ENCODE results near the gene CYB5R2. TPM values are rescaled to one million over a fixed set of nuclear protein-coding genes. Genes with fewer than 3 reads are reported as not detected.

Gene CYB5R2
- total RNA-seq, 1 donor from 2014 or later = 6.8 TPM

- Mint-ChIP-seq H3K9me3 (ENCODE audit: unreplicated experiment) (no peaks in the 10 kb centered on the region), H3K4me1 (ENCODE audit: unreplicated experiment) (peaks cover 13% of the 10 kb centered on the region), H3K36me3 (ENCODE audit: low read depth, unreplicated experiment) (no peaks in the 10 kb centered on the region), H3K27ac (ENCODE audit: unreplicated experiment) (no peak overlapping the region), H3K27me3 (ENCODE audit: unreplicated experiment) (no peaks in the 10 kb centered on the region), H3K4me3 (ENCODE audit: unreplicated experiment) (no peak overlapping the region)
- TF ChIP-seq, protein P1, sequence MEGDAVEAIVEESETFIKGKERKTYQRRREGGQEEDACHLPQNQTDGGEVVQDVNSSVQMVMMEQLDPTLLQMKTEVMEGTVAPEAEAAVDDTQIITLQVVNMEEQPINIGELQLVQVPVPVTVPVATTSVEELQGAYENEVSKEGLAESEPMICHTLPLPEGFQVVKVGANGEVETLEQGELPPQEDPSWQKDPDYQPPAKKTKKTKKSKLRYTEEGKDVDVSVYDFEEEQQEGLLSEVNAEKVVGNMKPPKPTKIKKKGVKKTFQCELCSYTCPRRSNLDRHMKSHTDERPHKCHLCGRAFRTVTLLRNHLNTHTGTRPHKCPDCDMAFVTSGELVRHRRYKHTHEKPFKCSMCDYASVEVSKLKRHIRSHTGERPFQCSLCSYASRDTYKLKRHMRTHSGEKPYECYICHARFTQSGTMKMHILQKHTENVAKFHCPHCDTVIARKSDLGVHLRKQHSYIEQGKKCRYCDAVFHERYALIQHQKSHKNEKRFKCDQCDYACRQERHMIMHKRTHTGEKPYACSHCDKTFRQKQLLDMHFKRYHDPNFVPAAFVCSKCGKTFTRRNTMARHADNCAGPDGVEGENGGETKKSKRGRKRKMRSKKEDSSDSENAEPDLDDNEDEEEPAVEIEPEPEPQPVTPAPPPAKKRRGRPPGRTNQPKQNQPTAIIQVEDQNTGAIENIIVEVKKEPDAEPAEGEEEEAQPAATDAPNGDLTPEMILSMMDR (IDR thresholded peaks at IDR 0.05; ENCODE audit: unreplicated experiment) = peak; percentile 92
- DNase-seq (ENCODE audit: low spot score) = peak; percentile 43
Measured at GRCh38 chr11:7688238-7688826, 15.0 kb upstream of the CYB5R2 start.

GRCh38 chr11:7687386-7687785 is 14.1 kb upstream of the CYB5R2 start:
- no peaks in the 10 kb centered on the region for H3K36me3 Mint-ChIP-seq (ENCODE audit: low read depth, unreplicated experiment)
- no peak overlapping the region for H3K4me3 Mint-ChIP-seq (ENCODE audit: unreplicated experiment)
- H3K4me1 Mint-ChIP-seq (ENCODE audit: unreplicated experiment) = peaks cover 13% of the 10 kb centered on the region
- TF ChIP-seq, protein P1 (IDR thresholded peaks at IDR 0.05; ENCODE audit: unreplicated experiment) = no peak
- H3K27me3 Mint-ChIP-seq (ENCODE audit: unreplicated experiment) = no peaks in the 10 kb centered on the region
- no peak overlapping the region for H3K27ac Mint-ChIP-seq (ENCODE audit: unreplicated experiment)
- no peaks in the 10 kb centered on the region for H3K9me3 Mint-ChIP-seq (ENCODE audit: unreplicated experiment)
- no peak for DNase-seq (ENCODE audit: low spot score)

GRCh38 chr11:7686761-7687160 is 13.5 kb upstream of the CYB5R2 start:
- no peak overlapping the region for H3K27ac Mint-ChIP-seq (ENCODE audit: unreplicated experiment)
- no peaks in the 10 kb centered on the region for H3K27me3 Mint-ChIP-seq (ENCODE audit: unreplicated experiment)
- DNase-seq (ENCODE audit: low spot score) = no peak
- H3K36me3 Mint-ChIP-seq (ENCODE audit: low read depth, unreplicated experiment) = no peaks in the 10 kb centered on the region
- TF ChIP-seq, protein P1 (IDR thresholded peaks at IDR 0.05; ENCODE audit: unreplicated experiment) = no peak
- H3K4me3 Mint-ChIP-seq (ENCODE audit: unreplicated experiment) = no peak overlapping the region
- no peaks in the 10 kb centered on the region for H3K9me3 Mint-ChIP-seq (ENCODE audit: unreplicated experiment)
- peaks cover 11% of the 10 kb centered on the region for H3K4me1 Mint-ChIP-seq (ENCODE audit: unreplicated experiment)

DNA sequence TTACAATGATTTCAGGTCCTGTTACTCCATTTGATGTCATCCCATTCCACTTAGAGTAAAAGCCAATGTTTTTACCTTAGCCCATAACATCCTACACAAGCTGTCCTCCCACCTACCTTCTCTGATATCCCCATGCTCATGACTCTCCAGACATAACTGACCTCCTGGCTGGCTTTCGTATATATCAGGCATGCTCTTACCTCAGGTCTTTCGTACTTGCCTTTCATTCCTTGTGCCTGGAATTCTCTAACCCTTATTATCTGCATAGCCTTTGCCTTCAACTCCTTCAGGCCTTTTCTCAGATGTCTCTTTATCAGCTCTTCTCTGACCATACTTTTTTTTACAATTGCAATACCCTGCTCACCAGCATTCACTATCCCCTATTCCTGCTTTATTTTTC is 10.3 kb upstream of the CYB5R2 start:
- H3K36me3 Mint-ChIP-seq (ENCODE audit: low read depth, unreplicated experiment) = no peaks in the 10 kb centered on the region
- H3K4me3 Mint-ChIP-seq (ENCODE audit: unreplicated experiment) = no peak overlapping the region
- H3K27me3 Mint-ChIP-seq (ENCODE audit: unreplicated experiment) = peaks cover 1% of the 10 kb centered on the region
- H3K4me1 Mint-ChIP-seq (ENCODE audit: unreplicated experiment) = peaks cover 8% of the 10 kb centered on the region
- TF ChIP-seq, protein P1 (IDR thresholded peaks at IDR 0.05; ENCODE audit: unreplicated experiment) = no peak
- H3K9me3 Mint-ChIP-seq (ENCODE audit: unreplicated experiment) = no peaks in the 10 kb centered on the region
- no peak for DNase-seq (ENCODE audit: low spot score)
- no peak overlapping the region for H3K27ac Mint-ChIP-seq (ENCODE audit: unreplicated experiment)

- Mint-ChIP-seq H3K36me3 (ENCODE audit: low read depth, unreplicated experiment) (no peaks in the 10 kb centered on the region), H3K27ac (ENCODE audit: unreplicated experiment) (no peak overlapping the region), H3K4me3 (ENCODE audit: unreplicated experiment) (no peak overlapping the region), H3K9me3 (ENCODE audit: unreplicated experiment) (no peaks in the 10 kb centered on the region), H3K4me1 (ENCODE audit: unreplicated experiment) (peaks cover 27% of the 10 kb centered on the region), H3K27me3 (ENCODE audit: unreplicated experiment) (peaks cover 4% of the 10 kb centered on the region)
- TF ChIP-seq, protein P1 (IDR thresholded peaks at IDR 0.05; ENCODE audit: unreplicated experiment) = no peak
- no peak for DNase-seq (ENCODE audit: low spot score)
Measured at GRCh38 chr11:7677796-7678201, 4.5 kb upstream of the CYB5R2 start.
